D341Med (cell line): Measurements from ENCODE around the gene NKAIN4.

Source experiments
- DNase-seq: peaks from one replicate; pipeline ENCODE4 v3.0.0; 2012; ENCODE audit warnings: low spot score

The NKAIN4 gene

GRCh38 chr20:63274381-63275228 is 20.3 kb upstream of the NKAIN4 start:
- DNase-seq, result no peak

- no peak for DNase-seq
Observed at GRCh38 chr20:63273635-63274380, 19.5 kb upstream of the NKAIN4 start.

- no peak for DNase-seq
Observed at GRCh38 chr20:63273059-63273579, 18.9 kb upstream of the NKAIN4 start.

- peak; percentile 99 for DNase-seq
Observed at GRCh38 chr20:63272105-63273058, 18.1 kb upstream of the NKAIN4 start, which contains the start of gene ARFGAP1. Gene ARFGAP1, plus strand, starts transcription at chr20:63272813. Its CDS starts 2,768 bp downstream, at chr20:63275581.

- DNase-seq, result no peak
Observed at GRCh38 chr20:63270606-63271325, 16.5 kb upstream of the NKAIN4 start.

DNA sequence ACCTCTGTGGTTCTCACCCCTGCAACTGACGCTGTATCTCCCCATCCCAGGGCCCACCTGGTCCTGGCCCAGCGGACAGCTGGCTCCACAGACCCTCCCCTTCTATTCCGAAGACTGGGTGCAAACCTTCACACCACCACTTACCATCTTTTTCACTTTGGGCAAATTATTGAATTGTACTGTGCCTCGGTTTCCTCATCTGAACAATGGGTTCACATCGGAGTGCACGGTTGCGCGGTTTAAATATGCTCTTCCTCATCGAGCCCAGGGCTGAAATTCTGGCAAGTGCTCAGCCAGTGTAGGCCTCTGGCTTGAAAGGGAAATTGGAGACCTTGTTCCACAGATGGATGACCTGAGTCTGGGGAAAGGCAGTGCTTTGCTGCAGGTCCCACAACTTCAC is 15.5 kb upstream of the NKAIN4 start:
- DNase-seq, result no peak

DNA sequence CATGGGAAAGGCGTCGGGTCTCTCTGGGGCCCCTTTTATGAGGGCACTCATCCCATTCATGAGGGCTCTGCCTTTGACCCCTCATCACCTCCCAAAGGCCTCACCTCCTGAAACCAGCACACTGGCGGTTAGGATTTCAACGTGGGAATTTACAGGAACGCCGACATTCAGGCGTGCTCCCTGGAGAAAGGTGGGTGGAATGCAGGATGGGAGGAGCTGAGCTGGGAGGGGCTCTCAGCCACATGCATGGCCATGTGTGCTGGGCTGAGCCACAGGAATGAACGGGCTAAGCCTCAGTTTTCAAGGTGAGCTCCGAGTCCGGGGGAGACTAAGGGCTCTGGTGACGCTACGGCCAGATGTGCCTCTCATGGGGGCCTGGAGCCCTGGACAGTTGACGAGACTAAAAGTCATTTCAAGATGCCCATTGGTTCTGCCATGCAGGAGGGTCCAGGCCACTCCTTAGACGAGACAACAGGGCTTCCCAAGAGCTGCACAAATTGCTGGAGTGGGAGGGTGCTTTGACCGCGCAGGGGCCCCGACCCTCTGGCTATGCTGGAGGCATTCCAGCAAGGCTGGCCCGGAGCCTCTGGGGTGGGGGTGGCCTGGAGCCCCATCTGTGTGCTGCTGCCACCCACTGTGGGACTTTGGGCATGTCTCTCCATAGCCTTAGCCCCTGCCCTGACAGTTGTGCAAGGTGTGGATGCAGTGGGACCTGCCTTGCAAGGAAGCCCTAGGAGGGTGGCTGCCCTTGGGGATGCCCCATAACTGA is 14.6 kb upstream of the NKAIN4 start:
- no peak for DNase-seq

- peak; percentile 81 for DNase-seq
Observed at GRCh38 chr20:63268256-63268655, 14.0 kb upstream of the NKAIN4 start.

DNA sequence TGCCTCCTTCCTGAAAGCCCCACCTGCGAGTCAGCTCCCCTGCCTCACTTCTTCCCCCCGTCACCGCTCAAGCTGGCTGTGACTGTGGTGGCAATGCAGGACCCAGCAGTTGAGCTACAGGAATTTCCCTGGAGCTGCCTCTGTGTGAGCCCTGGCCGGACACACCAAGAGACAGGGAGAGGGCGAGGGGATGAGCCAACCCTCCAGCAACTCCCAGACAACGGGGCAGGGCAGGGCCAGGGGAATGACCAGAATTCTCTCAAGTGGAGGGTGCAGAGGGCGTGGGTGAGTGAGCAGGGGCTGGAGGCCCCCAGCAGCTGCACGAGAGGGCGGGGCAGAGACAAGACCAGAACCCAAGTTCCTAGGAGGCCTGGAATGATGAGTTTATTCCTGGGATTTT is 13.4 kb upstream of the NKAIN4 start:
- no peak for DNase-seq

- no peak for DNase-seq
Observed at GRCh38 chr20:63265891-63266515, 11.7 kb upstream of the NKAIN4 start.

DNA sequence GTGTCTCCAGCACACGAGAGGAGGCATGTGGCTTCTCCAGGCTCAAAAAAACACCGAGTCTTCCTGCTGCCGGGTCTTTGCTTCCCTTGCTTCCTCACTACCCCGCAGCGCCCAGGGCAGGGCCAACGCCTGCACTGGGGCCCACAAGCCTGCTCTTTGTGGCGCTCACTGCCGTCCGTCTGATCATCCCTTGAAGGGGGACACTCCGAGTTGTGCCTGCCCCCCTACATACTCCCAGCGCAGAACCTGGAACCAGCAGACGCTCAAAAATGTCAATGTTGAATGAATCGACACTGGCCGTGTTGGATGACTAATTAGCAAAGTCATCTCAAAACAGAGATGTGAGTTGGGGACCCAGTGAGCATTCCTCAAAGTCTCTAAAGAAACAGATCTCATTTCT is 10.3 kb upstream of the NKAIN4 start:
- no peak for DNase-seq

DNA sequence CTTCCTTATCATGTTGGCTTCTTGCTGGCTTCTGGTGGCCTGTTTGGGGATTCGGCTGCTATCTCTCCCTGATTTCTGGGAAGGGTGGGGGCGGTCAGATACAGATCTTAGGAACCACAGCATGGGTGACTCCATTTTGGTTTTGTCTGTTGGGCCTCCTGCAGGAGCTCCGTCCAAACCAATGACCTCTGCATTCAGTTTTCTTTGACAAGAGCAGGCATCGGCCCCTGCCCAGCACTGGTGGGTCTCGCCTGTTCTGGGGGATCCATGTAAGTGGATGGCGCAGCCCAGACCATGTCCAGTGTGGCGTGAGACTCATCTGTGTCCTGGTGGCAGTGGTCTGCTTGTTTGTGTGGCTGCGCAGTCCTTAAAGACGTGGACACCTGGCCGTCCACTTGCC is 9.7 kb upstream of the NKAIN4 start:
- no peak for DNase-seq

GRCh38 chr20:63262836-63263235 is 8.6 kb upstream of the NKAIN4 start:
- DNase-seq, result no peak

DNA sequence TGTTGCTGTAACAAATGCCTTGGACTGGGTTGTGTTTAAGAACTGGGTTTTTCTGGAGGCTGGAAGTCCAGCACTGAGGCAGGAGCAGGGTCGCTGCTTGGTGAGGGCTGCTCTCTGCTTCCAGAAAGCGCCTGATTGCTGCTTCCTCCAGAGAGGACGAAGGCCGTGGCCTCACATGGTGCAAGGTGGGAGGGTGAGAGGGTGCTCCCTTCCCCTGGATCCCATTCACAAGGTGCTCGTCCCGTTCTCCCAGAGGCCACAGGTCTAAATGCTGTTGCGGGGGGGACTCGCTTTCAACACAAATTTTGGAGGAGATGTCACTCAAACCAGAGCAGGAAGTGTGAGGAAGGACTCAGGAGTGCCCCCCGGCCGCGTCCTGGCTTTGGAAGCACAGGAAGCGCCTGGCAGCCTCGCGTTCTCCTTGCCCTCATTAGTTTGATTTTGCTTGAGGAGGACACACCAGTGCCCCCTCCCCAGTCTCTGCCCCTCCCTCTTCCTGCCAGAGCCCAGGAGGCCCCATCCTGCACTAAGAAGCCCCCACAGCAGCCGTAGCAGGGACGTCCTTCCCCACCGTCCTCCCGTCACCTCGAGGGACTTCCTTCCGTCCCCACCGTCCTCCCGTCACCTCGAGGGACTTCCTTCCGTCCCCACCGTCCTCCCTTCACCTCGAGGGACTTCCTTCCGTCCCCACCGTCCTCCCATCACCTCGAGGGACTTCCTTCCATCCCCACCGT is 7.7 kb upstream of the NKAIN4 start:
- DNase-seq, result no peak

GRCh38 chr20:63261060-63261794 is 7.0 kb upstream of the NKAIN4 start:
- no peak for DNase-seq

DNA sequence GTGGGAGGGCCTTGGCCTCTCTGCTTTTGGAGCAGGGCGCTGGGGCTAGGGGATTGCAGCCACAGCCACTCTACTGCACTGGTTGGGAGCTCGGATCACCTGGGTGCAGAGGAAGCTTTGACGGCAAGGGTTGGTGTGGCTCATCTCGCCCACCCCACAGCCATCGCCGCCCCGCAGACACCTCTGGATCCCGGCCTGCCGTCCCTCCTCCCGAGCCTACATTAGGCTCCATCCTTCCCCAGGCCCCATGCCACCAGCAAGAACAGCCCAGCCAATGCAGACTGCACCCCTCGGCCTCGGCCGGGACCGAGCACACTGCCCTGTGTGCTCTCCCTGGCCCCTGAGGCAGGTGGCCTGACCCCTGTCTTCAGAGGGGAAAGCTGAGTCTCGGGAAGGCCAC is 6.3 kb upstream of the NKAIN4 start:
- no peak for DNase-seq

- no peak for DNase-seq
Observed at GRCh38 chr20:63259734-63260460, 5.6 kb upstream of the NKAIN4 start.

DNA sequence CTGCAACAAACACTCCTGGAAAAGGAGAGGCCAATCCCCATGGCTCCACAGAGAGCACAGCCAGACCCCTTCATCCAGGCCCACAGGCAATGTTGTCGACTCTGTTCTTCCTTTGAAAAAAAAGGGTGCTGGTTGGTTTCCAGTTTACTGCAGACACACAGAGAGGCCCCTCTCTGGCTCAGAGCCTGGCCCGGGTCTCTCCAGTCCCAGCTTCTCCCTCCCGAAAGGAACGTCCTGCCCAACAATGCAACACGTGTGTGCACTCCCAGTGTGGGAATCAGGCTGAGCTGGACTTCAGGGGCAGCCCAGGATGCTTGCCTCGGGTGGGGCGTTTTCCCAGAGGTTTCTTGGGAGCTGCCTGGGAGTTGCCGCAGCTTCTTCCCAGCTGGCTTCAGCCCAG is 4.5 kb upstream of the NKAIN4 start:
- DNase-seq, result no peak
